Measurements from ENCODE around the gene SIPA1L3.

DNA sequence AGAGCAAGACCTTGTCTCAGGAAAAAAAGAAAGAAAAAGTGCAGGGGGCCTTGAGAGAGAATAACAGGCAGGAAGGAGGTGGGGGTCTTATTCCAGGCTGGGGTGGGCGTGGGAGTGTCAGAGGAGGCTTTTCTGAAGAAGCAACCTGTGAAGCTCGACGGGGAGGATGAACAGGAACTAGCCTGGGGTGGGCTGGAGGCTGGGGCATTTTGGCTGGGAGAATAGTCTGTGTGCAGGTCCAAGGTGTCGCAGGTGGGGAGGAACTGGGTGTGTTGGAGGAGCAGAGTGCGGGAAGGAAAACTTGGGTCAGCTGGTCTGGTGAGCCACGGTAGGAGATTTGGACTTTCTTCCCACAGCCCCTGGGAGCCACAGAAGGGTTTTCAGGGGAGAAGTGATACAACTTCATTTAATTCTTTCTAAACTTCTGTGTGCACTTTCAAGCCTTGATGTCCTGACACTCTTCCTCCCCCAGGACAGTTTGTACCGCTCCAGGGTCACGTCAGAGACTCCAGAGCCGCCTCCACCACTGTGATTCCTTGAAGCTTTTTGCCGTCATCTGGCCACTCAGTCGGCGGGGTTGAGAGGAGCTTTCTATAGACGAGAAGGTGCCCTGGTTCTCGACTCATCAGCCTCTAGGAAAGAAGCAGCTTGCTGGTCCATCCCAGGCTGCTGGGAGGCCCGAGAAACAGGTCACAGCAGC is 138.7 kb downstream of the SIPA1L3 start:
- TF ChIP-seq, protein P1, sequence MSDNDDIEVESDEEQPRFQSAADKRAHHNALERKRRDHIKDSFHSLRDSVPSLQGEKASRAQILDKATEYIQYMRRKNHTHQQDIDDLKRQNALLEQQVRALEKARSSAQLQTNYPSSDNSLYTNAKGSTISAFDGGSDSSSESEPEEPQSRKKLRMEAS (IDR thresholded peaks at IDR 0.05): no peak
- no peak for TF ChIP-seq EP300 (IDR thresholded peaks at IDR 0.05; ENCODE audit: borderline replicate concordance)
- TF ChIP-seq, protein P2, sequence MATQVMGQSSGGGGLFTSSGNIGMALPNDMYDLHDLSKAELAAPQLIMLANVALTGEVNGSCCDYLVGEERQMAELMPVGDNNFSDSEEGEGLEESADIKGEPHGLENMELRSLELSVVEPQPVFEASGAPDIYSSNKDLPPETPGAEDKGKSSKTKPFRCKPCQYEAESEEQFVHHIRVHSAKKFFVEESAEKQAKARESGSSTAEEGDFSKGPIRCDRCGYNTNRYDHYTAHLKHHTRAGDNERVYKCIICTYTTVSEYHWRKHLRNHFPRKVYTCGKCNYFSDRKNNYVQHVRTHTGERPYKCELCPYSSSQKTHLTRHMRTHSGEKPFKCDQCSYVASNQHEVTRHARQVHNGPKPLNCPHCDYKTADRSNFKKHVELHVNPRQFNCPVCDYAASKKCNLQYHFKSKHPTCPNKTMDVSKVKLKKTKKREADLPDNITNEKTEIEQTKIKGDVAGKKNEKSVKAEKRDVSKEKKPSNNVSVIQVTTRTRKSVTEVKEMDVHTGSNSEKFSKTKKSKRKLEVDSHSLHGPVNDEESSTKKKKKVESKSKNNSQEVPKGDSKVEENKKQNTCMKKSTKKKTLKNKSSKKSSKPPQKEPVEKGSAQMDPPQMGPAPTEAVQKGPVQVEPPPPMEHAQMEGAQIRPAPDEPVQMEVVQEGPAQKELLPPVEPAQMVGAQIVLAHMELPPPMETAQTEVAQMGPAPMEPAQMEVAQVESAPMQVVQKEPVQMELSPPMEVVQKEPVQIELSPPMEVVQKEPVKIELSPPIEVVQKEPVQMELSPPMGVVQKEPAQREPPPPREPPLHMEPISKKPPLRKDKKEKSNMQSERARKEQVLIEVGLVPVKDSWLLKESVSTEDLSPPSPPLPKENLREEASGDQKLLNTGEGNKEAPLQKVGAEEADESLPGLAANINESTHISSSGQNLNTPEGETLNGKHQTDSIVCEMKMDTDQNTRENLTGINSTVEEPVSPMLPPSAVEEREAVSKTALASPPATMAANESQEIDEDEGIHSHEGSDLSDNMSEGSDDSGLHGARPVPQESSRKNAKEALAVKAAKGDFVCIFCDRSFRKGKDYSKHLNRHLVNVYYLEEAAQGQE (IDR thresholded peaks at IDR 0.05; ENCODE audit: low read depth): no peak
- TF ChIP-seq CREB1 (IDR thresholded peaks at IDR 0.05; ENCODE audit: low read depth): no peak

All from Ishikawa (cell line).